Cardiac fibroblast (primary cell): ENCODE results near the gene DISP3.

Experiments
- DNase-seq, 2 donors: peaks; one replicate each; pipeline versions ENCODE4 v3.0.0 to v3.0.0-alpha.2; 2010; ENCODE audit warnings: low read depth in 2 of 2
- H3K4me3 ChIP-seq, 2 donors: replicated peaks in 1 of 2; 1 replicate in 1 of 2; 2 replicates in 1 of 2; pipeline ENCODE4 v1.5.1; 2011; ENCODE audit warnings: low read depth in 2 of 2, low read length in 2 of 2, mild to moderate bottlenecking in 2 of 2, moderate library complexity in 1 of 2
- TF ChIP-seq, protein P1 (sequence below): IDR thresholded peaks from one replicate; pipeline ENCODE4 v1.5.1; 2011; ENCODE audit warnings: low read depth, mild to moderate bottlenecking, low read length, inconsistent platforms

DISP3 gene

GRCh38 chr1:11434501-11434900, 44.5 kb upstream of the DISP3 start:
- no peak for DNase-seq
- TF ChIP-seq, protein P1, sequence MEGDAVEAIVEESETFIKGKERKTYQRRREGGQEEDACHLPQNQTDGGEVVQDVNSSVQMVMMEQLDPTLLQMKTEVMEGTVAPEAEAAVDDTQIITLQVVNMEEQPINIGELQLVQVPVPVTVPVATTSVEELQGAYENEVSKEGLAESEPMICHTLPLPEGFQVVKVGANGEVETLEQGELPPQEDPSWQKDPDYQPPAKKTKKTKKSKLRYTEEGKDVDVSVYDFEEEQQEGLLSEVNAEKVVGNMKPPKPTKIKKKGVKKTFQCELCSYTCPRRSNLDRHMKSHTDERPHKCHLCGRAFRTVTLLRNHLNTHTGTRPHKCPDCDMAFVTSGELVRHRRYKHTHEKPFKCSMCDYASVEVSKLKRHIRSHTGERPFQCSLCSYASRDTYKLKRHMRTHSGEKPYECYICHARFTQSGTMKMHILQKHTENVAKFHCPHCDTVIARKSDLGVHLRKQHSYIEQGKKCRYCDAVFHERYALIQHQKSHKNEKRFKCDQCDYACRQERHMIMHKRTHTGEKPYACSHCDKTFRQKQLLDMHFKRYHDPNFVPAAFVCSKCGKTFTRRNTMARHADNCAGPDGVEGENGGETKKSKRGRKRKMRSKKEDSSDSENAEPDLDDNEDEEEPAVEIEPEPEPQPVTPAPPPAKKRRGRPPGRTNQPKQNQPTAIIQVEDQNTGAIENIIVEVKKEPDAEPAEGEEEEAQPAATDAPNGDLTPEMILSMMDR, result no peak
- no peak overlapping the region for H3K4me3 ChIP-seq

GRCh38 chr1:11434926-11435325, 44.0 kb upstream of the DISP3 start:
- H3K4me3 ChIP-seq, result no peak overlapping the region
- TF ChIP-seq, protein P1, result no peak
- no peak for DNase-seq

- no peak overlapping the region for H3K4me3 ChIP-seq
- TF ChIP-seq, protein P1, result no peak
- DNase-seq, result no peak
Measured at GRCh38 chr1:11438996-11439395, 40.0 kb upstream of the DISP3 start.

GRCh38 chr1:11441211-11441952, 37.6 kb upstream of the DISP3 start:
- no peak for DNase-seq
- TF ChIP-seq, protein P1, result no peak
- H3K4me3 ChIP-seq, result no peak overlapping the region

- H3K4me3 ChIP-seq, result no peak overlapping the region
- DNase-seq, result no peak
- TF ChIP-seq, protein P1, result no peak
Measured at GRCh38 chr1:11443043-11443442, 35.9 kb upstream of the DISP3 start.

DNA sequence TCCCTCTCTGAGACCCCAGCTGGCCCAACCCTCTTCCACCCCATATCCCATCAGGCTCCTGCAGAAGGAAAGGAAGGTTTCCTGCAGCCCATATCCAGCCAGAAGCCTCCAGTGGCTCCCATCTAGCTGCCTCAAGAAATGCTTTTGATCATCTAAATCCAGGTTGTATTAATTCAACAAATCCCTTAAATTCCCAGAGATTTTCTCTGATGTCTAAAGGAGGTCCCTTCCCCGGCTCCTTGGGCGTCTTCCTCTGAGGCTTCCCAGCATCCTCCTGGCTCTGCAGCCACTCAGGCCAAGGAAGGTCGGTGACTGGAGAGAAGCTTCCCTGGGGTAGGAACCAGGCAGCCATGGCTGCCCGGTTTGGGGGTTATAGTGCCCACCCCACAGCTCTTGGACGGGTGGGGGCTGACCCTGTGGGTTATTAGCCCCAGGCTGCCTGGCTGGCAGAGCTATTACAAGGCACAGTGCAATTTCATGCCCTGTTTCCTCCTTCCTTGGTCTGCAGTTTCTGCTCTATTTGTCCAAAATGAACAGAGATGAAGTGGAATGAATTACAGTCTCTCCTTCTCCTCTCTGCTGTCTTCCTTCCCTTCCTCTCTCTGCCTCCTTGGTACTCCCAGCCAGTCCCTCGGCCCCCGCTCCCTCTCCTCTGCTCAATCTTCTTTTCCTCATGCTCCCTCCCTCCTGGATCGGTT, 34.8 kb upstream of the DISP3 start:
- DNase-seq, result no peak
- TF ChIP-seq, protein P1, result no peak

GRCh38 chr1:11444907-11445306, 34.0 kb upstream of the DISP3 start:
- H3K4me3 ChIP-seq, result no peak overlapping the region
- TF ChIP-seq, protein P1, result no peak
- DNase-seq, result no peak

More for the DNA sequence above, 34.8 kb upstream of the DISP3 start:
- no peak overlapping the region for H3K4me3 ChIP-seq
